OCI-LY7 (cell line): ENCODE results near the gene CRIM1.

Source experiments
- EZH2phosphoT487 ChIP-seq: fragments of 200-600 bp; sonication (generic); IDR thresholded peaks from 2 replicates; pipeline ENCODE4 v1.6.1; 2018; ENCODE audit warnings: low read depth, borderline replicate concordance, mild to moderate bottlenecking, mixed run types, antibody characterized with exemption, low read length, moderate library complexity, mixed read lengths
- TF ChIP-seq, protein P1 (sequence below): fragments of 200-600 bp; sonication (generic); conservative IDR thresholded peaks from 2 replicates; pipeline ENCODE4 v1.5.1; 2014; ENCODE audit warnings: mild to moderate bottlenecking, antibody characterized with exemption, low read length, moderate library complexity, mixed read lengths

DNA sequence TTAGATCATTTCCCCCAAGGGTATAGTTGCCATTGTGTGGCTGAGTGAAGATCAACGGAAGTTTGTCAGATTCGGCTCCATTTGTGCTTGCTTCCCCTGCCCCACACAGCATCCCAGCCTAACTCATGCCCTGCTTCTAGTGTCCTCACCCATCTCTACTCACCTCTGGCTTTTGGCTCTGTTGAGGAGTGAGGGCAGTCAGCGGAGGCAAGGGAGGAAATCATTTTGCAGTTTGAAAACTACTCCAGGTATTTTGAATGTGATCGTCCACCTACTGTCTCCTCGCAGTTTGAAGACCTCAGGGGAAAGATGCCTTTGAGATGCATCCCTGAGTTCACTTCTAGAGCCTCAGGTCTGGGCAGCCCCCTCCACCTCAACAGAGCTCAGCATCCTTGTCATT is 126.1 kb downstream of the CRIM1 start:
- TF ChIP-seq, protein P1, sequence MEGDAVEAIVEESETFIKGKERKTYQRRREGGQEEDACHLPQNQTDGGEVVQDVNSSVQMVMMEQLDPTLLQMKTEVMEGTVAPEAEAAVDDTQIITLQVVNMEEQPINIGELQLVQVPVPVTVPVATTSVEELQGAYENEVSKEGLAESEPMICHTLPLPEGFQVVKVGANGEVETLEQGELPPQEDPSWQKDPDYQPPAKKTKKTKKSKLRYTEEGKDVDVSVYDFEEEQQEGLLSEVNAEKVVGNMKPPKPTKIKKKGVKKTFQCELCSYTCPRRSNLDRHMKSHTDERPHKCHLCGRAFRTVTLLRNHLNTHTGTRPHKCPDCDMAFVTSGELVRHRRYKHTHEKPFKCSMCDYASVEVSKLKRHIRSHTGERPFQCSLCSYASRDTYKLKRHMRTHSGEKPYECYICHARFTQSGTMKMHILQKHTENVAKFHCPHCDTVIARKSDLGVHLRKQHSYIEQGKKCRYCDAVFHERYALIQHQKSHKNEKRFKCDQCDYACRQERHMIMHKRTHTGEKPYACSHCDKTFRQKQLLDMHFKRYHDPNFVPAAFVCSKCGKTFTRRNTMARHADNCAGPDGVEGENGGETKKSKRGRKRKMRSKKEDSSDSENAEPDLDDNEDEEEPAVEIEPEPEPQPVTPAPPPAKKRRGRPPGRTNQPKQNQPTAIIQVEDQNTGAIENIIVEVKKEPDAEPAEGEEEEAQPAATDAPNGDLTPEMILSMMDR = no peak
- TF ChIP-seq EZH2phosphoT487 = no peak
